CD14-positive monocyte (primary cell): ENCODE results near the gene CD34. TPM values are rescaled to one million over a fixed set of nuclear protein-coding genes. Genes with fewer than 3 reads are reported as not detected.

ENCODE experiments used
- DNase-seq, 3 donors: peaks; one replicate each; pipeline ENCODE4 v3.0.0-alpha.2; 2011 to 2022
- H2AFZ ChIP-seq: 2 replicates; pipeline ENCODE4 v1.6.0; 2012; ENCODE audit warnings: mild to moderate bottlenecking, low read depth, low read length, inconsistent platforms; ENCODE audit not compliant: insufficient read depth, poor library complexity, severe bottlenecking
- H3K27ac ChIP-seq, 2 donors: 1 replicate in 1 of 2; 2 replicates in 1 of 2; pipeline ENCODE4 v1.5.1; 2012 to 2013; ENCODE audit warnings: low read length in 2 of 2, control low read depth in 1 of 2, inconsistent platforms in 1 of 2, low read depth in 1 of 2, mild to moderate bottlenecking in 1 of 2
- H3K27me3 ChIP-seq, 2 donors: one replicate each; pipeline versions ENCODE4 v1.6.0 to v1.6.1; 2011 to 2013; ENCODE audit warnings: low read length in 2 of 2; ENCODE audit not compliant: control insufficient read depth in 2 of 2, insufficient read depth in 2 of 2
- H3K36me3 ChIP-seq, 2 donors: replicated peaks in 1 of 2; 1 replicate in 1 of 2; 2 replicates in 1 of 2; pipeline versions ENCODE4 v1.5.1 to v1.6.1; 2012 to 2013; ENCODE audit warnings: low read length in 2 of 2, control low read depth in 1 of 2, inconsistent platforms in 1 of 2, mild to moderate bottlenecking in 1 of 2; ENCODE audit not compliant: insufficient read depth in 2 of 2, control insufficient read depth in 1 of 2
- H3K4me1 ChIP-seq, 2 donors: 1 replicate in 1 of 2; 2 replicates in 1 of 2; pipeline versions ENCODE4 v1.5.1 to v1.6.1; 2012 to 2013; ENCODE audit warnings: low read length in 2 of 2, control low read depth in 1 of 2, inconsistent platforms in 1 of 2, mild to moderate bottlenecking in 1 of 2, moderate library complexity in 1 of 2; ENCODE audit not compliant: insufficient read depth in 2 of 2, control insufficient read depth in 1 of 2
- H3K4me2 ChIP-seq: replicated peaks from 2 replicates; pipeline ENCODE3; 2012; ENCODE audit warnings: low read length, moderate library complexity, mild to moderate bottlenecking; ENCODE audit not compliant: poor library complexity, severe bottlenecking; ENCODE audit errors: extremely low read depth
- H3K4me3 ChIP-seq, 3 experiments: fragments of 200-600 bp in 1 of 3; sonication (generic) in 1 of 3; replicated peaks in 1 of 3; 1 replicate in 2 of 3; 2 replicates in 1 of 3; pipeline ENCODE4 v1.5.1; 2011 to 2013; ENCODE audit warnings: low read length in 3 of 3, mild to moderate bottlenecking in 3 of 3, control low read depth in 2 of 3, low read depth in 2 of 3, inconsistent platforms in 1 of 3, moderate library complexity in 1 of 3
- H3K79me2 ChIP-seq: 2 replicates; pipeline ENCODE4 v1.6.0; 2012; ENCODE audit warnings: mild to moderate bottlenecking, control low read depth, inconsistent platforms, low read length, moderate library complexity; ENCODE audit not compliant: insufficient read depth
- H3K9ac ChIP-seq: 2 replicates; pipeline ENCODE4 v1.6.0; 2017; ENCODE audit warnings: low read length, mild to moderate bottlenecking; ENCODE audit not compliant: insufficient read depth, poor library complexity, severe bottlenecking
- H3K9me3 ChIP-seq, 2 donors: replicated peaks in 1 of 2; 1 replicate in 1 of 2; 2 replicates in 1 of 2; pipeline versions ENCODE4 v1.5.1 to v1.6.1; 2012 to 2013; ENCODE audit warnings: low read length in 2 of 2, control low read depth in 1 of 2; ENCODE audit not compliant: control insufficient read depth in 1 of 2, insufficient read depth in 1 of 2
- H4K20me1 ChIP-seq: 2 replicates; pipeline ENCODE4 v1.6.0; 2012; ENCODE audit warnings: mild to moderate bottlenecking, low read length, control low read depth, moderate library complexity; ENCODE audit not compliant: insufficient read depth
- H3K27ac Mint-ChIP-seq, 7 donors: one replicate each; pipeline ENCODE4 v1.8.0; 2020; ENCODE audit warnings: mild to moderate bottlenecking in 7 of 7, mixed read lengths in 7 of 7, moderate library complexity in 6 of 7, inconsistent platforms in 2 of 7
- H3K27me3 Mint-ChIP-seq, 3 donors: one replicate each; pipeline ENCODE4 v1.8.0; 2021 to 2022; ENCODE audit warnings: low read depth in 3 of 3, mild to moderate bottlenecking in 3 of 3, mixed read lengths in 3 of 3, moderate library complexity in 3 of 3, inconsistent platforms in 1 of 3
- H3K36me3 Mint-ChIP-seq, 2 donors: one replicate each; pipeline ENCODE4 v1.8.0; 2020; ENCODE audit warnings: mixed read lengths in 2 of 2, inconsistent platforms in 1 of 2, mild to moderate bottlenecking in 1 of 2
- H3K4me1 Mint-ChIP-seq: one replicate; pipeline ENCODE4 v1.8.0; 2020; ENCODE audit warnings: mild to moderate bottlenecking, mixed read lengths
- H3K4me3 Mint-ChIP-seq, 2 donors: one replicate each; pipeline ENCODE4 v1.8.0; 2020; ENCODE audit warnings: mild to moderate bottlenecking in 2 of 2, mixed read lengths in 2 of 2, moderate library complexity in 1 of 2
- H3K9me3 Mint-ChIP-seq, 7 donors: one replicate each; pipeline ENCODE4 v1.8.0; 2020 to 2022; ENCODE audit warnings: mixed read lengths in 7 of 7, mild to moderate bottlenecking in 6 of 7, moderate library complexity in 6 of 7, inconsistent platforms in 2 of 7
- CTCF ChIP-seq: fragments of 200-600 bp; IDR thresholded peaks from one replicate; pipeline ENCODE4 v1.8.0; 2022; ENCODE audit warnings: antibody characterized with exemption, mild to moderate bottlenecking
- WGBS: methylation state at CpG from one replicate; pipeline ENCODE4 v1.1.5; 2013; ENCODE audit warnings: missing lambda C conversion rate; ENCODE audit not compliant: insufficient coverage; 5-methylcytosine and 5-hydroxymethylcytosine counted together
- intact Hi-C, 2 donors: fragments of 100-400 bp; cut with micrococcal nuclease; formaldehyde crosslinking; loops; one replicate each; pipeline versions ENCODE4 v1.15.0 to v1.15.1; 2023
- polyA plus RNA-seq, 3 donors: library from polyadenylated mRNA; depleted of rRNA in 1 of 3; unstranded in 2 of 3; stranded (reverse) in 1 of 3; fragments of 300-500 nt in 2 of 3; fragments of >200 nt in 1 of 3; fragmentation: Illumina TruSeq in 2 of 3; gene quantifications; 1 replicate in 2 of 3; 2 replicates in 1 of 3; pipeline ENCODE4 v1.2.3, GENCODE V29; 2012 to 2021

CD34 gene
- polyA plus RNA-seq, 3 donors = 0.03 TPM; not detected in 2

- Histone ChIP-seq H4K20me1 (no peaks in the 10 kb centered on the region), H3K27ac (peak overlapping the region; percentile 25 to 56), H2AFZ (peak overlapping the region; percentile 64), H3K27me3 (no peaks in the 10 kb centered on the region), H3K36me3 (no peaks in the 10 kb centered on the region), H3K4me2 (peak overlapping the region; percentile 48), H3K79me2 (peaks cover 6% of the 10 kb centered on the region), H3K9me3 (no peaks in the 10 kb centered on the region), H3K4me3 (peak overlapping the region in 1 of 3 experiments; percentile 27), H3K4me1 (peaks cover 37 to 45% of the 10 kb centered on the region in 2 donors), H3K9ac (no peak overlapping the region)
- no peaks in the 10 kb centered on the region for H3K36me3 Mint-ChIP-seq
- 0% methylated on average over 7 of the region's 8 CpGs for WGBS
- H3K4me1 Mint-ChIP-seq = peaks cover 51% of the 10 kb centered on the region
- no peaks in the 10 kb centered on the region for H3K27me3 Mint-ChIP-seq
- H3K27ac Mint-ChIP-seq = peak overlapping the region; percentile 60 to 87 (median 75)
- H3K9me3 Mint-ChIP-seq = peaks cover 0 to 1% (median 0%) of the 10 kb centered on the region in 7 donors
- H3K4me3 Mint-ChIP-seq = peak overlapping the region; percentile 39
- peak; percentile 44 to 71 (median 47) for DNase-seq
- intact Hi-C loops = no loop called here
- no peak for TF ChIP-seq CTCF
Measured at GRCh38 chr1:207873055-207873890, 37.7 kb downstream of the CD34 start.

GRCh38 chr1:207872621-207873020 is 38.3 kb downstream of the CD34 start:
- H3K4me2 ChIP-seq = peak overlapping the region; percentile 48
- peak overlapping the region; percentile 64 for H2AFZ ChIP-seq
- WGBS = 68% methylated on average over 2 of the region's 2 CpGs
- H3K9me3 ChIP-seq = no peaks in the 10 kb centered on the region
- peak overlapping the region; percentile 60 to 87 (median 74) for H3K27ac Mint-ChIP-seq
- H3K27me3 Mint-ChIP-seq = no peaks in the 10 kb centered on the region
- no peaks in the 10 kb centered on the region for H3K9me3 Mint-ChIP-seq
- intact Hi-C loops = no loop called here
- no peaks in the 10 kb centered on the region for H3K27me3 ChIP-seq
- H3K4me1 Mint-ChIP-seq = peaks cover 53% of the 10 kb centered on the region
- H3K4me3 Mint-ChIP-seq = peak overlapping the region in 1 of 2 donors; percentile 39
- H3K9ac ChIP-seq = no peak overlapping the region
- H3K36me3 Mint-ChIP-seq = no peaks in the 10 kb centered on the region
- no peaks in the 10 kb centered on the region for H3K36me3 ChIP-seq
- peak in 2 of 3 donors; percentile 46 to 62 for DNase-seq
- peak overlapping the region in 1 of 2 donors; percentile 56 for H3K27ac ChIP-seq
- H4K20me1 ChIP-seq = peaks cover 1% of the 10 kb centered on the region
- TF ChIP-seq CTCF = no peak
- H3K4me3 ChIP-seq = peak overlapping the region in 1 of 3 experiments; percentile 27
- peaks cover 39 to 48% of the 10 kb centered on the region in 2 donors for H3K4me1 ChIP-seq
- H3K79me2 ChIP-seq = peaks cover 13% of the 10 kb centered on the region
